HL-60 (cell line): ENCODE results near the gene ADGRL2.
A peak's percentile ranks its signal among the peaks of the same experiment; 100 is the strongest.

Experiments
- DNase-seq, 2 experiments: peaks; one replicate each; pipeline ENCODE4 v3.0.0-alpha.2; 2010 to 2020; ENCODE audit warnings: low read depth in 1 of 2, low spot score in 1 of 2
- H3K27ac ChIP-seq: fragments of 250-450 bp; sonication (Bioruptor Pico); replicated peaks from 2 replicates; pipeline ENCODE4 v1.5.1; 2020; ENCODE audit warnings: mild to moderate bottlenecking, moderate library complexity
- H3K27me3 ChIP-seq: fragments of 250-450 bp; sonication (Bioruptor Pico); 2 replicates; pipeline ENCODE4 v1.5.1; 2021; ENCODE audit warnings: mild to moderate bottlenecking, moderate library complexity; ENCODE audit not compliant: insufficient read depth, poor library complexity, severe bottlenecking
- H3K4me3 ChIP-seq: replicated peaks from 2 replicates; pipeline ENCODE4 v1.5.1; 2011; ENCODE audit warnings: mild to moderate bottlenecking, control low read depth, low read length; ENCODE audit not compliant: insufficient read depth
- CTCF ChIP-seq: IDR thresholded peaks from one replicate; pipeline ENCODE4 v1.5.1; 2011; ENCODE audit warnings: low read length, control low read depth, inconsistent platforms; ENCODE audit not compliant: insufficient read depth
- GABPA ChIP-seq: IDR thresholded peaks from 2 replicates; pipeline ENCODE4 v1.6.1; 2012; ENCODE audit warnings: low read depth
- POLR2AphosphoS5 ChIP-seq: IDR thresholded peaks from 2 replicates; pipeline ENCODE4 v1.6.1; 2012; ENCODE audit warnings: low read depth
- REST ChIP-seq: IDR thresholded peaks from 2 replicates; pipeline ENCODE4 v1.6.1; 2012; ENCODE audit warnings: low read depth; ENCODE audit not compliant: insufficient replicate concordance
- SPI1 ChIP-seq: IDR thresholded peaks from 2 replicates; pipeline ENCODE4 v1.6.1; 2012; ENCODE audit warnings: low read depth, mild to moderate bottlenecking, borderline replicate concordance
- long read RNA-seq: library from polyadenylated mRNA; unstranded; transcript quantifications from one replicate; pipeline ENCODE4 v2.0.0, GENCODE V29; 2020

Gene ADGRL2
- long read RNA-seq = 0 reads

- peak within 1 kb of the TSS; percentile 39 for H3K4me3 ChIP-seq
- DNase-seq = peak in 1 of 2 experiments; percentile 13
- no peak for TF ChIP-seq CTCF
- no peak for TF ChIP-seq SPI1
- TF ChIP-seq REST = no peak
- TF ChIP-seq POLR2AphosphoS5 = no peak
- no peak for TF ChIP-seq GABPA
- H3K27ac ChIP-seq = no peak within 1 kb of the TSS
- H3K27me3 ChIP-seq = peaks cover 55% of the 10 kb centered on the region
Measured at GRCh38 chr1:81800695-81801650, at the start of gene ADGRL2. Gene ADGRL2, plus strand, starts transcription at chr1:81800934. Its CDS starts 36,051 bp downstream, at chr1:81836985.

DNA sequence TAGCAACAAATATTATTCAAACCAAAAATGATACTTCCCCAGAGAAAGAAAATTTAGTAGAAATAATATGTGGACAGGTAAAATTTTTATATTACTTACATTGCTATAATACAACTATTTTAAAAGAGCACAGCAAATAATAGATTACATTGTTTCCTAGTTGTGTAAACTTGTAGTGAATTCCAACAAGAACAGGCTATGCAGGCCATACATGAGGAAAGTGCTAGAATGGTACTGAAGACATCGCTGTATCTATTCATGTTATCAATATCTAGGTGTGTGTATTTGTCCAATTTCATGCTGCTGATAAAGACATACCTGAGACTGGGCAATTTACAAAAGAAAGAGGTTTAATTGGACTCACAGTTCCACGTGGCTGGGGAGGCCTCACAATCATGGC, 47.9 kb upstream of the ADGRL2 start:
- TF ChIP-seq GABPA (no peak), SPI1 (no peak), CTCF (no peak), POLR2AphosphoS5 (no peak), REST (no peak)
- Histone ChIP-seq H3K4me3 (no peak overlapping the region), H3K27me3 (no peaks in the 10 kb centered on the region), H3K27ac (no peak overlapping the region)
- DNase-seq = no peak

- Histone ChIP-seq H3K27me3 (no peaks in the 10 kb centered on the region), H3K4me3 (no peak overlapping the region), H3K27ac (no peak overlapping the region)
- no peak for TF ChIP-seq REST
- no peak for TF ChIP-seq SPI1
- no peak for TF ChIP-seq POLR2AphosphoS5
- no peak for TF ChIP-seq GABPA
- no peak for TF ChIP-seq CTCF
- DNase-seq = no peak
Measured at GRCh38 chr1:81754424-81754823, 46.3 kb upstream of the ADGRL2 start.
